Neural crest cell (in vitro differentiated cells): ENCODE data around the gene RBMS2. TPM values are rescaled to one million over a fixed set of nuclear protein-coding genes. Genes with fewer than 3 reads are reported as not detected.

Source experiments
- DNase-seq: peaks from one replicate; pipeline ENCODE4 v3.0.0; 2021; ENCODE audit warnings: low read depth, mixed read lengths, low spot score
- H3K27ac Mint-ChIP-seq: one replicate; pipeline ENCODE4 v1.8.0; 2021; ENCODE audit warnings: mild to moderate bottlenecking, mixed read lengths; ENCODE audit not compliant: unreplicated experiment
- H3K27me3 Mint-ChIP-seq: 2 replicates; pipeline ENCODE4 v1.8.0; 2021; ENCODE audit warnings: low read depth, mild to moderate bottlenecking, mixed read lengths
- H3K36me3 Mint-ChIP-seq: 2 replicates; pipeline ENCODE4 v1.8.0; 2021; ENCODE audit warnings: low read depth, mild to moderate bottlenecking, mixed read lengths
- H3K4me1 Mint-ChIP-seq: 2 replicates; pipeline ENCODE4 v1.8.0; 2021; ENCODE audit warnings: mixed read lengths
- H3K4me3 Mint-ChIP-seq: one replicate; pipeline ENCODE4 v1.8.0; 2021; ENCODE audit warnings: mild to moderate bottlenecking, mixed read lengths
- H3K9me3 Mint-ChIP-seq: 2 replicates; pipeline ENCODE4 v1.8.0; 2021; ENCODE audit warnings: mixed read lengths
- CTCF ChIP-seq: fragments of 200-600 bp; sonication (generic); conservative IDR thresholded peaks from 2 replicates; pipeline ENCODE4 v1.5.0; 2021; ENCODE audit warnings: antibody characterized with exemption, mild to moderate bottlenecking
- long read RNA-seq: library from polyadenylated mRNA; unstranded; transcript quantifications from one replicate; pipeline ENCODE4 v2.0.0, GENCODE V29; 2020
- total RNA-seq: library from RNA; stranded (reverse); gene quantifications from 2 replicates; pipeline ENCODE4 v1.2.1, GENCODE V29; 2021

RBMS2 gene
- 29.3 and 33.5 TPM in 2 replicates for total RNA-seq
- long read RNA-seq, full-length matches to known transcripts, result 1 of 10 reads
- long read RNA-seq, partial matches to known transcripts, result 0 of 10 reads
- long read RNA-seq, other reads (novel, unspliced or antisense), result 9 of 10 reads

GRCh38 chr12:56521590-56522371 lies at the start of gene RBMS2:
Gene RBMS2, plus strand, starts transcription at chr12:56521820. Its CDS starts 204 bp downstream, at chr12:56522024.
- DNase-seq, result peak; percentile 57
- no peaks in the 10 kb centered on the region for H3K36me3 Mint-ChIP-seq
- H3K9me3 Mint-ChIP-seq, result no peaks in the 10 kb centered on the region
- peak within 1 kb of the TSS; percentile 90 for H3K4me3 Mint-ChIP-seq
- TF ChIP-seq CTCF, result no peak
- H3K4me1 Mint-ChIP-seq, result peaks cover 26% of the 10 kb centered on the region
- H3K27ac Mint-ChIP-seq, result peak within 1 kb of the TSS; percentile 86
- no peaks in the 10 kb centered on the region for H3K27me3 Mint-ChIP-seq

GRCh38 chr12:56474389-56474788 lies 47.2 kb upstream of the RBMS2 start:
- H3K36me3 Mint-ChIP-seq, result peaks cover 4% of the 10 kb centered on the region
- DNase-seq, result no peak
- H3K4me3 Mint-ChIP-seq, result no peak overlapping the region
- H3K27me3 Mint-ChIP-seq, result no peaks in the 10 kb centered on the region
- no peaks in the 10 kb centered on the region for H3K9me3 Mint-ChIP-seq
- TF ChIP-seq CTCF, result no peak
- no peak overlapping the region for H3K27ac Mint-ChIP-seq
- H3K4me1 Mint-ChIP-seq, result peaks cover 8% of the 10 kb centered on the region

GRCh38 chr12:56476143-56476542 lies 45.5 kb upstream of the RBMS2 start:
- H3K4me1 Mint-ChIP-seq, result no peaks in the 10 kb centered on the region
- TF ChIP-seq CTCF, result no peak

GRCh38 chr12:56476972-56477432 lies 44.6 kb upstream of the RBMS2 start:
- no peaks in the 10 kb centered on the region for H3K36me3 Mint-ChIP-seq
- H3K4me3 Mint-ChIP-seq, result no peak overlapping the region
- H3K27ac Mint-ChIP-seq, result no peak overlapping the region
- no peaks in the 10 kb centered on the region for H3K9me3 Mint-ChIP-seq
- no peaks in the 10 kb centered on the region for H3K4me1 Mint-ChIP-seq
- DNase-seq, result no peak
- no peak for TF ChIP-seq CTCF
- no peaks in the 10 kb centered on the region for H3K27me3 Mint-ChIP-seq

More at GRCh38 chr12:56476143-56476542, 45.5 kb upstream of the RBMS2 start:
- Mint-ChIP-seq H3K4me3 (no peak overlapping the region), H3K27ac (no peak overlapping the region), H3K9me3 (no peaks in the 10 kb centered on the region), H3K27me3 (no peaks in the 10 kb centered on the region), H3K36me3 (no peaks in the 10 kb centered on the region)
- DNase-seq, result no peak

- Mint-ChIP-seq H3K4me1 (no peaks in the 10 kb centered on the region), H3K36me3 (no peaks in the 10 kb centered on the region), H3K4me3 (no peak overlapping the region), H3K27ac (peak overlapping the region; percentile 62), H3K9me3 (no peaks in the 10 kb centered on the region), H3K27me3 (peaks cover 2% of the 10 kb centered on the region)
- no peak for DNase-seq
- TF ChIP-seq CTCF, result no peak
These were observed 43.9 kb upstream of the RBMS2 start for GRCh38 chr12:56477521-56478225.
